ENCODE measurements around the gene ABCA5.
"Not testable (repeated sequence)": the region's sequence is repeated elsewhere in the genome, so short reads cannot be mapped to it uniquely, and the experiment has no call there.

The ABCA5 gene

GRCh38 chr17:69284646-69285045 lies 42.3 kb downstream of the ABCA5 start:
- no peak for DNase-seq (ENCODE audit: low read depth)
- Histone ChIP-seq H3K9ac (ENCODE audit: low read length) (no peak overlapping the region), H3K27me3 (replicated peaks; ENCODE audit: control insufficient read depth, insufficient read depth, low read length) (no peaks in the 10 kb centered on the region), H3K36me3 (ENCODE audit: control insufficient read depth, insufficient read depth, low read length, severe bottlenecking) (peaks cover 35% of the 10 kb centered on the region), H3K4me1 (ENCODE audit: control insufficient read depth, insufficient read depth, low read length) (no peaks in the 10 kb centered on the region), H3K4me3 (ENCODE audit: low read length) (no peak overlapping the region), H3K9me3 (ENCODE audit: control insufficient read depth, low read length) (no peaks in the 10 kb centered on the region)

GRCh38 chr17:69282002-69282401 lies 44.9 kb downstream of the ABCA5 start:
- H3K9ac ChIP-seq (ENCODE audit: low read length): no peak overlapping the region
- no peaks in the 10 kb centered on the region for H3K27me3 ChIP-seq (replicated peaks; ENCODE audit: control insufficient read depth, insufficient read depth, low read length)
- H3K36me3 ChIP-seq (ENCODE audit: control insufficient read depth, insufficient read depth, low read length, severe bottlenecking): peaks cover 30% of the 10 kb centered on the region
- no peaks in the 10 kb centered on the region for H3K9me3 ChIP-seq (ENCODE audit: control insufficient read depth, low read length)
- H3K4me1 ChIP-seq (ENCODE audit: control insufficient read depth, insufficient read depth, low read length): no peaks in the 10 kb centered on the region
- no peak overlapping the region for H3K4me3 ChIP-seq (ENCODE audit: low read length)
- DNase-seq (ENCODE audit: low read depth): no peak

GRCh38 chr17:69276279-69276678 lies 50.7 kb downstream of the ABCA5 start:
- not testable (repeated sequence) for H3K36me3 ChIP-seq (ENCODE audit: control insufficient read depth, insufficient read depth, low read length, severe bottlenecking); H3K4me3 ChIP-seq (ENCODE audit: low read length); DNase-seq (ENCODE audit: low read depth); H3K9me3 ChIP-seq (ENCODE audit: control insufficient read depth, low read length); H3K4me1 ChIP-seq (ENCODE audit: control insufficient read depth, insufficient read depth, low read length); H3K9ac ChIP-seq (ENCODE audit: low read length); H3K27me3 ChIP-seq (replicated peaks; ENCODE audit: control insufficient read depth, insufficient read depth, low read length)

- no peak for DNase-seq (ENCODE audit: low read depth)
- H3K4me1 ChIP-seq (ENCODE audit: control insufficient read depth, insufficient read depth, low read length): no peaks in the 10 kb centered on the region
- H3K36me3 ChIP-seq (ENCODE audit: control insufficient read depth, insufficient read depth, low read length, severe bottlenecking): no peaks in the 10 kb centered on the region
- no peak overlapping the region for H3K9ac ChIP-seq (ENCODE audit: low read length)
- H3K9me3 ChIP-seq (ENCODE audit: control insufficient read depth, low read length): no peaks in the 10 kb centered on the region
- H3K4me3 ChIP-seq (ENCODE audit: low read length): no peak overlapping the region
- H3K27me3 ChIP-seq (replicated peaks; ENCODE audit: control insufficient read depth, insufficient read depth, low read length): no peaks in the 10 kb centered on the region
These were observed 51.2 kb downstream of the ABCA5 start for GRCh38 chr17:69275751-69276150.

GRCh38 chr17:69271023-69271422 lies 55.9 kb downstream of the ABCA5 start:
- H3K4me3 ChIP-seq (ENCODE audit: low read length): no peak overlapping the region
- DNase-seq (ENCODE audit: low read depth): no peak
- no peak overlapping the region for H3K9ac ChIP-seq (ENCODE audit: low read length)
- no peaks in the 10 kb centered on the region for H3K9me3 ChIP-seq (ENCODE audit: control insufficient read depth, low read length)
- H3K27me3 ChIP-seq (replicated peaks; ENCODE audit: control insufficient read depth, insufficient read depth, low read length): no peaks in the 10 kb centered on the region
- no peaks in the 10 kb centered on the region for H3K36me3 ChIP-seq (ENCODE audit: control insufficient read depth, insufficient read depth, low read length, severe bottlenecking)
- peaks cover 14% of the 10 kb centered on the region for H3K4me1 ChIP-seq (ENCODE audit: control insufficient read depth, insufficient read depth, low read length)

GRCh38 chr17:69269131-69269998 lies 57.6 kb downstream of the ABCA5 start:
- DNase-seq (ENCODE audit: low read depth): peak; percentile 85
- no peak overlapping the region for H3K4me3 ChIP-seq (ENCODE audit: low read length)
- no peaks in the 10 kb centered on the region for H3K36me3 ChIP-seq (ENCODE audit: control insufficient read depth, insufficient read depth, low read length, severe bottlenecking)
- no peaks in the 10 kb centered on the region for H3K27me3 ChIP-seq (replicated peaks; ENCODE audit: control insufficient read depth, insufficient read depth, low read length)
- H3K9ac ChIP-seq (ENCODE audit: low read length): no peak overlapping the region
- peaks cover 14% of the 10 kb centered on the region for H3K4me1 ChIP-seq (ENCODE audit: control insufficient read depth, insufficient read depth, low read length)
- no peaks in the 10 kb centered on the region for H3K9me3 ChIP-seq (ENCODE audit: control insufficient read depth, low read length)

- Histone ChIP-seq H3K4me1 (ENCODE audit: control insufficient read depth, insufficient read depth, low read length) (peaks cover 14% of the 10 kb centered on the region), H3K9me3 (ENCODE audit: control insufficient read depth, low read length) (no peaks in the 10 kb centered on the region), H3K27me3 (replicated peaks; ENCODE audit: control insufficient read depth, insufficient read depth, low read length) (no peaks in the 10 kb centered on the region), H3K36me3 (ENCODE audit: control insufficient read depth, insufficient read depth, low read length, severe bottlenecking) (no peaks in the 10 kb centered on the region), H3K9ac (ENCODE audit: low read length) (no peak overlapping the region), H3K4me3 (ENCODE audit: low read length) (no peak overlapping the region)
- DNase-seq (ENCODE audit: low read depth): no peak
These were observed 58.4 kb downstream of the ABCA5 start for GRCh38 chr17:69268543-69269014.

- no peak overlapping the region for H3K4me3 ChIP-seq (ENCODE audit: low read length)
- DNase-seq (ENCODE audit: low read depth): no peak
- H3K9me3 ChIP-seq (ENCODE audit: control insufficient read depth, low read length): no peaks in the 10 kb centered on the region
- H3K27me3 ChIP-seq (replicated peaks; ENCODE audit: control insufficient read depth, insufficient read depth, low read length): no peaks in the 10 kb centered on the region
- peaks cover 14% of the 10 kb centered on the region for H3K4me1 ChIP-seq (ENCODE audit: control insufficient read depth, insufficient read depth, low read length)
- no peak overlapping the region for H3K9ac ChIP-seq (ENCODE audit: low read length)
- no peaks in the 10 kb centered on the region for H3K36me3 ChIP-seq (ENCODE audit: control insufficient read depth, insufficient read depth, low read length, severe bottlenecking)
These were observed 59.7 kb downstream of the ABCA5 start for GRCh38 chr17:69267219-69267618.

GRCh38 chr17:69265873-69266272 lies 61.1 kb downstream of the ABCA5 start:
- DNase-seq (ENCODE audit: low read depth): no peak
- Histone ChIP-seq H3K27me3 (replicated peaks; ENCODE audit: control insufficient read depth, insufficient read depth, low read length) (no peaks in the 10 kb centered on the region), H3K4me1 (ENCODE audit: control insufficient read depth, insufficient read depth, low read length) (peaks cover 14% of the 10 kb centered on the region), H3K4me3 (ENCODE audit: low read length) (no peak overlapping the region), H3K36me3 (ENCODE audit: control insufficient read depth, insufficient read depth, low read length, severe bottlenecking) (no peaks in the 10 kb centered on the region), H3K9me3 (ENCODE audit: control insufficient read depth, low read length) (no peaks in the 10 kb centered on the region), H3K9ac (ENCODE audit: low read length) (no peak overlapping the region)

- Histone ChIP-seq H3K27me3 (replicated peaks; ENCODE audit: control insufficient read depth, insufficient read depth, low read length) (no peaks in the 10 kb centered on the region), H3K9ac (ENCODE audit: low read length) (no peak overlapping the region), H3K4me3 (ENCODE audit: low read length) (no peak overlapping the region), H3K9me3 (ENCODE audit: control insufficient read depth, low read length) (no peaks in the 10 kb centered on the region), H3K36me3 (ENCODE audit: control insufficient read depth, insufficient read depth, low read length, severe bottlenecking) (peaks cover 16% of the 10 kb centered on the region), H3K4me1 (ENCODE audit: control insufficient read depth, insufficient read depth, low read length) (peaks cover 3% of the 10 kb centered on the region)
- DNase-seq (ENCODE audit: low read depth): no peak
These were observed 72.7 kb downstream of the ABCA5 start for GRCh38 chr17:69254187-69254586.

GRCh38 chr17:69250641-69251040 lies 76.3 kb downstream of the ABCA5 start:
- H3K27me3 ChIP-seq (replicated peaks; ENCODE audit: control insufficient read depth, insufficient read depth, low read length): no peaks in the 10 kb centered on the region
- no peak overlapping the region for H3K4me3 ChIP-seq (ENCODE audit: low read length)
- DNase-seq (ENCODE audit: low read depth): peak; percentile 57
- peaks cover 3% of the 10 kb centered on the region for H3K4me1 ChIP-seq (ENCODE audit: control insufficient read depth, insufficient read depth, low read length)
- peaks cover 17% of the 10 kb centered on the region for H3K36me3 ChIP-seq (ENCODE audit: control insufficient read depth, insufficient read depth, low read length, severe bottlenecking)
- H3K9me3 ChIP-seq (ENCODE audit: control insufficient read depth, low read length): no peaks in the 10 kb centered on the region
- H3K9ac ChIP-seq (ENCODE audit: low read length): no peak overlapping the region

All from adipocyte (in vitro differentiated cells).